ENCODE measurements around the gene MAN2B2.
"Not testable (repeated sequence)": the region's sequence is repeated elsewhere in the genome, so short reads cannot be mapped to it uniquely, and the experiment has no call there.

Gene MAN2B2

GRCh38 chr4:6640292-6641163 lies 65.5 kb downstream of the MAN2B2 start, which contains the start of gene MRFAP1:
Gene MRFAP1, plus strand, starts transcription at chr4:6640685. Its CDS starts 178 bp downstream, at chr4:6640863.
- DNase-seq (ENCODE audit: low read depth in 1 of 2, low spot score in 1 of 2) = peak; percentile 89 to 90

GRCh38 chr4:6641164-6641970 lies 66.4 kb downstream of the MAN2B2 start:
- DNase-seq (ENCODE audit: low read depth in 1 of 2, low spot score in 1 of 2) = peak in 1 of 2 donors; percentile 37

- DNase-seq (ENCODE audit: low read depth in 1 of 2, low spot score in 1 of 2) = no peak
These were observed 67.0 kb downstream of the MAN2B2 start for GRCh38 chr4:6641971-6642320.

DNA sequence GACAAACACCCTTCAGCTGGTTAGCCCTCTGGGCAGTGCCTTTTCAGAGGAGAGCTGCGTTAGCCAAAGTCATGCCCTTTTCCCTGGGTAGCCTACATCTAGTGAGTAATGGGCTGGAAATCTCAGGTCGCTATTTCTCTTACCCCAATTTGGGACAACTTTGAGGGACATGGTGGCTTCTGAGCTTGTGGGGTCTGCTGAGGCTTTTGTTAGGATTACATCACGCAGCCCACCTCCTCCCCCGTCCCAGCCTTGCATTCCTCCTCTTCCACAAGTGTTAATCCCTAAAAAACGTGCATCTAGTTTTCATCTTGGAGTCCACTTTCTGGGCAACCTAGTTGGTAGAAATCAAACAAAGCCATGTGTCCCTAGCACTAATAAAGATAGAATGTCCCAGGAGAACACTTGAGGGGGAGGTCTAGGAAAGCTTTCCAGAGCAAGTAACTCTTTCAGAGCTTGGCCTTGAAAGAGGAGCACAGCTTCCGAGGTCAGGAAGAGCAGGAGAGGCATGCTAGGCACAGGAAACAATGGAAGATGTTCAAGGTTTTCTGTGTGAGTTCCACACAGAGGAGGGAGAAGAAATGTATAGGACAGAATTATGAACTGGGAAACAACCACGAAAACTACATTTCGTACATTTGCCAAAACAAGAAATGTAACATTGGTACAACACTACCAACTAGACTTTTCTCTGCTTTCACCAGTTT lies 68.3 kb downstream of the MAN2B2 start:
- no peak for DNase-seq (ENCODE audit: low read depth in 1 of 2, low spot score in 1 of 2)

DNA sequence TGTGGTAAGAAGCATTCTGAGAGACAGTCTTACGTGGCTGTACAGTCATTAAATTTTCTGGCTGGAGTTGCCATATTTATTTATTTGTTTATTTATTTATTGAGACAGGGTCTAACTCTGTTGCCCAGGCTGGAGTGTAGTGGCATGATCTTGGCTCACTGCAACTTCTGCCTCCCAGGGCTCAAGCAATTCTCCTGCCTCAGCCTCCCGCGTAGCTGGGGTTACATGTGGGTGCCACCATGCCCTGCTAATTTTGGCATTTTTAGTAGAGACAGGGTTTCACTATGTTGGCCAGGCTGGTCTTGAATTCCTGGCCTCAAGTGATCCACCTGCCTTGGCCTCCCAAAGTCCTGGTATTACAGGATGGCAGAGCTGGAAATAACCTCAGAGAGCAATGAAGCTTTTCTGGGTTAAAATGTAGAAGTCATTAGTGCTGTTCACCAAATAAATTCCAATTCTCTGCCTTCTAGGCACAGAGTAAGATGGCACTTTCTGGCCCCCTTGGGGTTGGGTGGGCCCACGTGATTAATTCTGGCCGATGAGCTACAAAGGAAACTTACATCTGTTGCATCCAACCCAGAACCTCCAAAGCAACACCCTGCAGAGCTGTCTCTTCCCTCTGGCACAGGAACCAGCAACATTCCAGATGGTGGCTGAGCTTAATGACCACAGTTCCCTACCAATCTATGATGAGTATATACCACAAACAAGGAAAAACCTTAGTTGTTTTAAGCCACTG lies 70.0 kb downstream of the MAN2B2 start:
- DNase-seq (ENCODE audit: low read depth in 1 of 2, low spot score in 1 of 2) = no peak

- no peak for DNase-seq (ENCODE audit: low read depth in 1 of 2, low spot score in 1 of 2)
These were observed 72.2 kb downstream of the MAN2B2 start for GRCh38 chr4:6647169-6647568.

- DNase-seq (ENCODE audit: low read depth in 1 of 2, low spot score in 1 of 2) = no peak
These were observed 72.7 kb downstream of the MAN2B2 start for GRCh38 chr4:6647582-6648230.

DNA sequence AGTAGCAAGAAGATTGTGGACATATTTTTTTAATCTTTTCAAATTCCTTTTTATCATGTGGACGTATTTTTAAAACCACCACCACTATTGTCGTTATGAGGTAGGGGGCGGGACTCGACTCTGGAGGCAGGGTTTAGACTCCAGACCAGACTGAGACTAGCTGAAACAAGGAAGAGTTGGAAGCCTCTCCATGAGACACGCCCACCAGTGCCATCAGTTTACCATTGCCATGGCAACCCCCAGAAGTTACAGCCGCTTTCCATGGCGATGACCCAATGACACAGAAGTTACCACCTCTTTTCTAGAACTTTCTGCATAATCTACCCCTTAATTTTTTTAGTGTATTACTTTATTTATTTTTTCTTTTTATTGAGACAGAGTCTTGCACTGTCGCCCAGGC lies 74.2 kb downstream of the MAN2B2 start:
- no peak for DNase-seq (ENCODE audit: low read depth in 1 of 2, low spot score in 1 of 2)

- DNase-seq (ENCODE audit: low read depth in 1 of 2, low spot score in 1 of 2) = not testable (repeated sequence)
These were observed 79.2 kb downstream of the MAN2B2 start for GRCh38 chr4:6654211-6654610.

- not testable (repeated sequence) for DNase-seq (ENCODE audit: low read depth in 1 of 2, low spot score in 1 of 2)
These were observed 80.3 kb downstream of the MAN2B2 start for GRCh38 chr4:6655291-6655690.

DNA sequence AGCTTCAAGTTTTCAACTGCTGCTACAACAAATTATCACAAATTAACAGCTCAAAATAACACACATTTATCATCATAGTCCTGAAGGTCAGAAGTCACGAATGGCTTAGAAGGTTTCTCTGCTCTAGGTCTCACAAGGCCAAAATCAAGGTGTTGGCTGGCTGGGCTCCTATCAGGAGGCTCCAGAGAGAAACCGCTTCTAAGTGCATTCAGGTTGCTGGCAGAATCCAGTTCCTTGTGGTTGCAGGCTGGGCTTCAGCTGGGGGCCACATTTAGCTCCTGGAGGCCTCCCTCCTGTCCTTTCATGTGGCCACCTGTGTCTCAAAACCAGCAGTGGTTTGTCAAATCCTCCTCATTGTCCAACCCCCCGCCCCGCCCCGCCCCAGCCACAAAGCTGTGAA lies 80.9 kb downstream of the MAN2B2 start:
- DNase-seq (ENCODE audit: low read depth in 1 of 2, low spot score in 1 of 2) = no peak

GRCh38 chr4:6657242-6658208 lies 82.5 kb downstream of the MAN2B2 start:
- DNase-seq (ENCODE audit: low read depth in 1 of 2, low spot score in 1 of 2) = no peak

- no peak for DNase-seq (ENCODE audit: low read depth in 1 of 2, low spot score in 1 of 2)
These were observed 83.2 kb downstream of the MAN2B2 start for GRCh38 chr4:6658209-6658595.

DNA sequence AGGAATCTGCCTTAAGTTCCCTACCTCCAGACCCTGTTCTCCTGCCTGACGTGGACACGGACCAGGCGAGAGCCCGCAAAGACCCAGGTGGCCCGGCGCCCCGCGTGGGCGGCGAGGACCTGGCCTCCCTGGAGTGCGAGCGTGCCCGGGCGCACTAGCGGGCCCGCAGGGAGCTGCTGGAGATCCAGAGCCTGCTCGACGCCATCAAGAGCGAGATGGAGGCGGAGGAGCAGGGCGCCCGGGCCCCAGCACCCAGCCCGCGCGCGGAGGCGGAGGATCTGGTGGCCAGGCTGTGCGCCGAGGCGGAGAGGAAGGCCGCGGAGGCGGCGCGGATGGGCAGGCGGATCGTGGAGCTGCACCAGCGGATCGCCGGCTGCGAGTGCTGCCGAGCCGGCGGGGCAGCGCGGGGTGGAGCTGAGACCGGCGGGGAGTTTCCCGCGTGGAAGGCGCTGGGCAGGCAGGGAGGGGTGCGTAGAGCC lies 83.6 kb downstream of the MAN2B2 start:
- DNase-seq (ENCODE audit: low read depth in 1 of 2, low spot score in 1 of 2) = peak; percentile 21 to 42

DNA sequence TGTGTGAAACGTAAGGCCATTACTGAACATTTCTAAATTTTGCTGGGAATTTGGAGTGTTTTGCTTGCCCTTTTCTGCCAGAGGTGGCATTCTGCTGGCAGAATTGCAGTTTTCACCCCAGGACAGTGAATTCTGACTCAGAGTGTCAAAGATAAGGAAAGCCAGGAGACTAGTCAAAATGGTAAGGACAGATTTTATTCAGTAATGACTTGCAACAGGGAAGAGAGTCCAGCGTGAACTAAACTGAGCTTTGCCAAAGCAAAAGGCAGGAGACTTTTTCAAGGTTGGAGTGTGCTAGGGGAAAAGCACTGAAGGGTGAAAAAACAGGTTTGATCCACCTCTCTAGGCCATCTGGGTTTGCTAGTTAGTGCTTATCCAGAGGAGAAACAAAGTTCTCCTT lies 84.9 kb downstream of the MAN2B2 start:
- no peak for DNase-seq (ENCODE audit: low read depth in 1 of 2, low spot score in 1 of 2)

DNA sequence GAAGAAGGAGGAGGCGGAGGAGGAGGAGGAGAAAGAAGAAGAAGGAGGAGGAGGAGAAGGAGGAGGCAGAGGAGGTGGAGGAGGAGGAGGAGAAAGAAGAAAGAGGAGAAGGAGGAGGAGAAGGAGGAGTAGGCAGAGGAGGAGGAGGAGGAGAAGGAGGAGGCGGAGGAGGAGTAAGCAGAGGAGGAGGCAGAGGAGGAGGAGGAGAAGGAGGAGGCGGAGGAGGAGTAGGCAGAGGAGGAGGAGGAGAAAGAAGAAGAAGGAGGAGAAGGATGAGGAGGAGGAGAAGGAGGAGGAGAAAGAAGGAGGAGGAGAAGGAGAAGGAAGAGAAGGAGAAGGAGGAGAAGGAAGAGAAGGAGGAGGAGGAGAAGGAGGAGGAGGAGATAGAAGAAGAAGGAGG lies 85.4 kb downstream of the MAN2B2 start:
- DNase-seq (ENCODE audit: low read depth in 1 of 2, low spot score in 1 of 2) = no peak

DNA sequence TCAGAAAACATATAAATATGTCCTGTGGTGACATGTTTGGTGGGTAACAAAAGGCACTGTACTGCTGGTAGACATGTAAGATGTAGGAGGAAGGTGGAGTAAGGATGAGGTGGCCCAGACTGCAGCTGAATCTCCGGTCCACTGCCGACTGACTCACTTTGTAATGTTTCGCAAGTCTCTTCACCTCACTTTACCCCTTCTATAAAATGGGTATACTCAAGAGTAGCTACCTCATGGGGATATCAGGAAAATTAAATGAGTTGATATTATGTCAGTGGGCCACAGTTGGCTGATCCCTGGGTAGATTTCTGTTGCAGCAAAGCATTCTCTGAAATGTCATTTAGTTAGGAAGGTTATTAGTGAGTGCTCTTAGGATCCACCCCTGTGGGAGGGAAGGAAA lies 87.6 kb downstream of the MAN2B2 start:
- DNase-seq (ENCODE audit: low read depth in 1 of 2, low spot score in 1 of 2) = no peak

DNA sequence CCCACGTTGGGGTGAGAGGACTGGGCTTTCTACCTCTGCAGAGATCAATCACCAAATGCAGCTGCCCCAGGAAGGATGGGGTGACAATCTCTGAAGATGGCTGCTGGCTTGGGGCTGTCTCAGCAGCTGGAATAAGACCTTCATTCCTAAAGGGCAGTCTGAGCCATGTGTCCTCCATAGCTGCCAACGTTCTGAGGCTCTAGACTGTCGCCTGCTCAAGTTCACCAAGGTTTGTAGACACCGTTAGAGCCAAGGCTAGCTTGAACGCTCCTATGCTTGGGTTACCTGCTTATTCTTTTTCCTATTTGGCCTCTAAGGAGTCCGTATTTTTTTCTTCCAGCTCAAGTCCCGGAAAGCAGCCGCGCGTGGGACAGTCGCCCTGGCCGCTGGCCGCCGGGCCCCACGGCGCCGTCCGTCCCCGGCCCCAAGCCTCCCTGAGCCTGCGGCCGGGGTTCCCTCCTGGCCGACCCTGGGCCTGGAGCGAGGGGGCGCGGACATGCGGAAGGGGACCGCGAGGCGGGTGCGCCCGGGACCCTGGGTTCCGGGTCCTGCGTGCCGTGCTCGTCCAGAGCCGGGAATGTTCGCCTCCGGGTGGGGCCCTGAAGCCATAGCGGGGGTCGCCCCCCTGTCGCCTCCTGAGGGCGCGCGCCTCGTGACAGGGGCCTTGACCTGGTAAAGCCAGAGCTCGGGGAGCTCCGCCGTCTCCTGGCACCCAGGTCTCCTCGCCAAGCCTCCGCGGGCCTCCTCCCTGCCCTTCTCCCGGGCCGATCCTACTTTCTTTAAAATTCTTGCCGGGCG lies 88.8 kb downstream of the MAN2B2 start:
- no peak for DNase-seq (ENCODE audit: low read depth in 1 of 2, low spot score in 1 of 2)

Measured in activated T-helper 1 cell treated with anti-CD3 and anti-CD28 coated beads, Interleukin-2, amount 50 U/mL, for 16 hours (primary cell).